B cell (primary cell): ENCODE results near the gene ZNF626.

ENCODE experiments used
- CTCF ChIP-seq: fragments of 200-600 bp; IDR thresholded peaks from one replicate; pipeline ENCODE4 v1.8.0; 2022; ENCODE audit warnings: antibody characterized with exemption, mild to moderate bottlenecking
- EZH2 ChIP-seq: IDR thresholded peaks from 2 replicates; pipeline ENCODE4 v1.6.1; 2012; ENCODE audit warnings: borderline replicate concordance, low read depth, mild to moderate bottlenecking, moderate library complexity, low read length; ENCODE audit not compliant: insufficient read depth, poor library complexity, severe bottlenecking

DNA sequence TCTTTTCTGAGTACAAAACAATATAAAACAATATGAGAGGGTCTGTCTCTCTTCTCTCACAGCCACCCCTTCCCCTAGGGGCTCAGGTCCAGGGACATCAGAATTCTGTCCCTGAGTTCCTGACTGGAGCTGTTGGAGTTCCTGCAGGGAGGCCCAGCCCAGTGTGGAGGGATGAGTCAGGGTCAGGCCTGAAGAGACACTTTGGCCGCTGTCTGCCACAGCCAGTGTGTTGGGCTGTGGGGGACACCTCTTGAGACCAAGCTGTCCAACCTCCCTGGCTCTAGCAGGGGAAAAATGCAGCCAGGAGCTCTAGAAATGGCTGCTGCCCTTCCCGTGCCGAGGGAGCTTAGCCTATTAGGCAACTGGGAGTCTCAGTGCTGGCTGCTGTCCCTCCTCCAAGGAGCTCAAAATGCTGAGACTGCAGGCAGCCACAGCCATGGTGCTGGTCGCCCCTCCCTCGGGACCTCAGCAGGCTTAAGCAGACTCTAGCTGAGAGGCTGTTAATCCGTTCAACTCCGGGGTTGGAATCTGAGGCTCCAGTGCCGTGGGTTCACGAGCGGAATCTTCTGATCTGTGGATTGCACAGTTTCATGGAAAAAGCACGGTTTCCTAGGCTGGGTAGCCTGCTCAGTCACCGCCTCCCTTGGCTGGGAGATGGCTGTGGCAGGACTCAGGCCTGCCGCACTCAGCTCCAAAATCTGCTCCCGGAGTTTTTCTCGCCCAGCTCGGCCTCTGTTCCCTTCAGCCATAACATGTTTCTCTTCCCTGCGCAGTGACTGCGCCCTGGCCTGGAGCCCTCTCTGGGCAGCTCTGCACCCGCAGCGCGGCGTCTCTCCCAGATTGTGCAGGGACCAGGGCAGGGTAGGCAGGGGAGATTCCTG, 3.8 kb upstream of the ZNF626 start:
- TF ChIP-seq EZH2: no peak
- TF ChIP-seq CTCF: no peak
